Measurements from ENCODE around the gene HNF1B.

HNF1B gene

DNA sequence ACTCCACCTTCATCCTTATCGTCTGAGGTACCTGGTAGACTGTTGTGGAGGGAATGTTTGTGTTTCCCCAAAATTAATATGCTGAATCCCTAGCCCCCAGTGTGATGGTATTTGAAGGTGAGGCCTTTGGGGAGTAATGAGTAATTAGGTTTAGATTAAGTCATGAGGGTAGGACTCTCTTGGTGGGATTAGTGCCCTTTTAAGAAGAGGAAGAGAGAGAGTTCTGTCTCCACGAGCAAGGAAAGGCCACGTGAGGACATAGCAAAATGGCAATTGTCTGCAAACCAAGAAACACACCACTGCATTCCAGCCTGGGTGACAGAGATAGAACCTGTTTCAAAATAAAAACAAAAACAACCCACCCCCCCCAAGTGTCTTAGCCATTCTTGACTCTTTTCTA is 80.6 kb downstream of the HNF1B start:
- DNase-seq = no peak

DNA sequence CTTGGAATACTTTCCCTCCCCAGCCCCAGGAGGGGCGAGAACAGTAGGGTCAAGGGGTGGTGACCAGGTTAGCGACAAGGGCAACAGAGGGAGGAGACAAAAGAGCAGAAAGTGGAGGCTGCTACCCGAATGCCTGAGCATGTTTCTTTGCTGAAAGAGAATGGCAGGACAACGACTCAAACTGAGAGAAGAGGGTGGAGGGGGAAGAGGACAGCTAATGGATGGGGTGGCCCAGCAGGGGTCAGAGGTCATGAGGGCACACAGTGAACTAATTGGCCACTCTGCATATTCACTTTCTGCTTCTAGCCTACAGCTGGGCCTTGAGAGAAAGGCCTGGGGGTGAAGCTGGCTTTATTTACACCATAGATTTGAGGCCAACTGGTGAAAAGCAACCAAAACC is 82.5 kb downstream of the HNF1B start:
- DNase-seq = no peak

DNA sequence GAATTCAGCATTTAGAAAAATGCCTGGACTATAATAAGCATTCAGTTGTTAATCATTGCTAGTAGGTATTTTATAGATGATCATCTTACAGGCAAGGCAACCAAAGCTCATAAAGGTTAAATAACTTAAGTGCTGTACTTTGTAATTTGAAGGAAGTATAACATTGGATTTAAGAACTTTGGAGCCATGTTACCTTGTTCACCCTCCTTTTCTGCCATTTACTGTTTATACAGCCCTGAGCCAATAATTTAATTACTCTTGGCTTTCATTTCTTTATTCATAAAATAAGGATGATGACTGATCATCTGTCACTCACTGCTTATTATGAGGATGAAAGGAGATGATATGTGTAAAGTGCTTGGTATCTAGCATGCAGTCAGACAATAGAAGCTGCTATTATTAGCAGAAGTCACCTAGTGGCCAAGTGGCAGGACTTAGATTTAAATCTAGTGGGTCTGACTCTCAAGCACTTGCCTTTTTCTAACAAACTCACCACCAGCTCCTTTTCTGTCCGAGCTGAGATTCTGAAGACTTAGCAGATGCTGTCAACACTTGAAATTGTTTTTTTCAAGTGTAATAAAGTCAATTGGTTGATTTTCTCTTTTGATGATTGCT is 83.4 kb downstream of the HNF1B start:
- no peak for DNase-seq

- DNase-seq = no peak
These were observed 84.9 kb downstream of the HNF1B start for GRCh38 chr17:37659925-37660324.

GRCh38 chr17:37657202-37657601 is 87.7 kb downstream of the HNF1B start:
- no peak for DNase-seq

DNA sequence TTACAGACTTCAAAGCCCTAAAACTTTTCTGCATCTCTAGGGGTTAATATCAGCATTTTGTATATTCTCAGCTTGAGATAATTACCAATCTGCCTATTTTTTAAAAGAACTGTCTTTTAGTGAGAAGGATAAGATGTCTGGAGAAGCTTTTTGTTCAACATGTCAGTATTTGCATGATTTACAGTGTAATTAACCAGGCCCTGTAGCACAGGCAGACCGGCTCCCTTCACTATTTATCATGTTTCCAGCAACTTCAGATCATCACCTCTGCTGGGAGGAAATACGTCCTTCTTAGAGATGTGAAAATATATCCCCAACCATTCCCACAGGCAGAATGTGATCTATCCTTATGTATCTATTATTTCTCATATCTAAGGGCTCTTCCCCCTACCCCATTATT is 93.0 kb downstream of the HNF1B start:
- DNase-seq = no peak

DNA sequence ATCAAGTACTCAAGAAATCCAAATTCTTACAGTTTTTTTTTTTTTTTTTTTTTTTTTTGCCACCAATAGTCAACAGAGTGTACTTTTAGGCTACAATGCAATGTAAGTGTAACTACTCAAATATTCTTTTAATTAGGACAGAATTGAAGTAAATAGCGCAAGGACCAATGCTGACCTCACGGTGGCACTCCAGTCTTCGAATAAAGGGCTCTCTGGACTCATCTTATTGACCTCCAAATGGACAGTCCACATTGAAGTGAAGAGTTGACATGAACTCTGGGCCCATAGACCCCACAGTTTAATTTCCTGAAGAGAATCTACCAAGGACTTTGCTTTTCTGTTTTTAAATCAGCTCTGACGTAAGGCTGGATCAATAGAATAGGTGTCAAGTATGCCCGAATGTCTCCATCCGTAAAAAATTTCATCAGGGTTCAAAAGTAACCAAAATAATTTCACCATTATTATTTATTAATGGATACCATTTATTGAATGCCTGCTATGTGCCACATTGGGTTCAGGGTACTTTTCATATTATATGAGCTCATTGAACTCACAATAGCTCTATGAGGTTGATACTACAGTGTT is 94.3 kb downstream of the HNF1B start:
- DNase-seq = peak; percentile 36

DNA sequence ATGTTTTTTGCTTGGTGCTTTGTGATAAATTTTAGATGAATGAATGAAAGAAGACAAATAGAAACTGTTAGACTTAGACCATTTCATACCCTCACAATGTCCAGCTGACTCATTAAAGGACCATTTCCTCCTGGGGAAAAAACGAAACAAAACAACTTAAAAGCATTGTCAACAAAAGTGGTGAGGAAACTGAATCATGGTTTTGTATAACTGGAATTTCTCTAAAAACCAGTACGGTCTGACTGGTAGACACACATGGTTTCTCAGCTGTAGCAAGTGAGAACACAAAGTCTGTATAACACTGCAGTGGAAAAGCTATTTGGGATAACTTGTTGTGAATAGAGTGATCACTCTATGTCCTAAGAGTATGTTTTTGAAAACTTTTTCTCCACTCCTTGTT is 96.3 kb downstream of the HNF1B start:
- peak; percentile 39 for DNase-seq

DNA sequence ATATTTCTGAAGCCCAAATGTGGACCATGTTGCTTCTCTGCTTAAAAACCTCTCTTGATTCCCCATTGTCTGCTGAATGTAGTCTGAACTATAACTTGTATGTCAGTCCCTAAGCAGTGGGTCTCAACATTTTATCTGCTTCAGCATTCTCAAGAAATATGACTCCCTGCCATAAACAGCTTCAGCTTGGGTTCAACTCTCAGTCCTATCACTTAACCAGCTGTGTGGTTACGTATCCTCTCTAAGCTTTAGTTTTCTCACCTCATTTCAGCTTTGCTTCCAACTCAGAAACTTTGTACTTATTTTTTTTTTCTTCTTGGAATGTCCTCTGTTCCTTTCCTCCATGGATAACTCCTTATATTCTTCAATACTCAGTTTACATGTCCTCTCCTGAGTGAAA is 97.0 kb downstream of the HNF1B start:
- DNase-seq = no peak

DNA sequence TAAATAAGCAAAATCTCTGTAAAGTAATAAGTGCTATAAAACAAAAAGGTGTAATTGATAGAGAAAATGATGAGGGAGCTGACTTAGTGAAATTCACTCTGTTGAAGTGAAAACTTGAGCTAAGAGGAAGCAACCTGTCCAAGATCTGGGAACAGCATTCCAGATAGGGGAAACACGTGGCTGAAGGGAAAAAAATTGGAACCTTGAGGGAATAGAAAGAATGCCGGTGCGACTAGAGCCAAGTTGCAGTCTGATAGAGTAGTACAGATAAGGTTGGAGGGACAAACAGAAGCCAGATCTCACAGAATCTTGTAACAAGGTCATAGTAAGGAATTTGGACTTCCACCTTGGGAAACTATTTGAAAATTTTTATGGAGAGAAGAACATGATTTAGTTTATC is 101.0 kb downstream of the HNF1B start:
- DNase-seq = no peak

GRCh38 chr17:37643118-37643766 is 101.6 kb downstream of the HNF1B start, which contains the start of gene DDX52:
DDX52 (minus strand) TSS chr17:37643446; CDS start chr17:37643420, 26 bp downstream.
- DNase-seq = peak; percentile 89

- DNase-seq = peak; percentile 19
These were observed 102.2 kb downstream of the HNF1B start for GRCh38 chr17:37642681-37643080.

DNA sequence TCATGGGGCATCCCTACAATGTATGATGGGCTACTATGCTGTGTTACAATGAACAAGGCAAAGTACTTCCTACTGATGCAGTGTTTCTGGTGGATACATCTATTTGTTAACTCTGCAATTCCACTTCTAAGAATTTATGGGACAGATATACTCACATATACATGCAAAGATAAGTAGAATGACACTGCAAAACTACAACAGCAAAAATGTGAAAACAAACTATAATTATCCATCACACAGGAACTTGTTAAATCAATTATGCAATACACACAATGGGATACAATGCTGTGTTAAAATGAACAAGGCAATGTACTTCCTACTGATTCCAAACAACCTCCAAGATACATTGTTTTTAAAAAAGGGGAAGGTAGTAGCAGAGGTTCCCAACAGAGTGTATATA is 104.8 kb downstream of the HNF1B start:
- no peak for DNase-seq

DNA sequence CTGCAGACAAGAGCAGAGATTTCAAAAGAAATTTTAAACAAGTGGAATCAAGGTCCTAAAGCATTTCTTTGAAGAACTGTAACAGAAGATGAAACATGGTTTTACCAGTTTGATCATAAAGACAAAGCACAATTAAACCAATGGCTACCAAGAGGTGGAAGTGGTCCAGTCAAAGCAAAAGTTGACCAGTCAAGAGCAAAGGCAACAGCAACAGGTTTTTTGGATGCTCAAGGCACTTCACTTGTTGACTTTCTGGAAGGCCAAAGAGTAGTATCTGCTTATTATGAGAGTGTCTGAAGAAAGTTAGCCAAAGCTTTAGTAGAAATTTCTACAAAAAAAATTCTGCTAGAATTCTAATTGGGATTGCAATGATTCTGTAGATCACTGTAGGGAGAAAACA is 106.9 kb downstream of the HNF1B start:
- no peak for DNase-seq
